22Rv1 (cell line): ENCODE data around the gene RTL9.

Experiments
- ZFX ChIP-seq: fragments of 450-650 bp; IDR thresholded peaks from 2 replicates; pipeline ENCODE4 v1.6.1; 2017; ENCODE audit warnings: antibody characterized with exemption, borderline replicate concordance
- TF ChIP-seq, protein P1 (sequence below): fragments of 450-650 bp; IDR thresholded peaks from 2 replicates; pipeline ENCODE4 v1.5.1; 2017; ENCODE audit warnings: mild to moderate bottlenecking

- TF ChIP-seq, protein P1, sequence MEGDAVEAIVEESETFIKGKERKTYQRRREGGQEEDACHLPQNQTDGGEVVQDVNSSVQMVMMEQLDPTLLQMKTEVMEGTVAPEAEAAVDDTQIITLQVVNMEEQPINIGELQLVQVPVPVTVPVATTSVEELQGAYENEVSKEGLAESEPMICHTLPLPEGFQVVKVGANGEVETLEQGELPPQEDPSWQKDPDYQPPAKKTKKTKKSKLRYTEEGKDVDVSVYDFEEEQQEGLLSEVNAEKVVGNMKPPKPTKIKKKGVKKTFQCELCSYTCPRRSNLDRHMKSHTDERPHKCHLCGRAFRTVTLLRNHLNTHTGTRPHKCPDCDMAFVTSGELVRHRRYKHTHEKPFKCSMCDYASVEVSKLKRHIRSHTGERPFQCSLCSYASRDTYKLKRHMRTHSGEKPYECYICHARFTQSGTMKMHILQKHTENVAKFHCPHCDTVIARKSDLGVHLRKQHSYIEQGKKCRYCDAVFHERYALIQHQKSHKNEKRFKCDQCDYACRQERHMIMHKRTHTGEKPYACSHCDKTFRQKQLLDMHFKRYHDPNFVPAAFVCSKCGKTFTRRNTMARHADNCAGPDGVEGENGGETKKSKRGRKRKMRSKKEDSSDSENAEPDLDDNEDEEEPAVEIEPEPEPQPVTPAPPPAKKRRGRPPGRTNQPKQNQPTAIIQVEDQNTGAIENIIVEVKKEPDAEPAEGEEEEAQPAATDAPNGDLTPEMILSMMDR, result no peak
- no peak for TF ChIP-seq ZFX
These were observed 38.7 kb downstream of the RTL9 start for GRCh38 chrX:110397339-110397738.
